GM21619 (cell line): ENCODE data around the gene ETS1.

Experiments used
- ATAC-seq: cut with Tn5 transposase; IDR thresholded peaks from one replicate; pipeline ENCODE4 v1.9.1; 2021; ENCODE audit not compliant: unreplicated experiment

ETS1 gene

GRCh38 chr11:128587415-128587814, at the start of gene ETS1:
TSS of gene ETS1 (minus strand) at chr11:128587558. CDS start at chr11:128573130, 14,428 bp downstream.
- no peak for ATAC-seq

- ATAC-seq = no peak
These were observed 47.0 kb upstream of the ETS1 start for GRCh38 chr11:128634395-128634794.

- ATAC-seq = no peak
These were observed 46.1 kb upstream of the ETS1 start for GRCh38 chr11:128633384-128633965.

- ATAC-seq = peak; percentile 22
These were observed 44.9 kb upstream of the ETS1 start for GRCh38 chr11:128632141-128632791.

GRCh38 chr11:128630367-128631230, 43.2 kb upstream of the ETS1 start:
- peak; percentile 37 for ATAC-seq

GRCh38 chr11:128629516-128630106, 42.3 kb upstream of the ETS1 start:
- ATAC-seq = no peak

- peak; percentile 34 for ATAC-seq
These were observed 41.3 kb upstream of the ETS1 start for GRCh38 chr11:128628686-128629085.

- peak; percentile 34 for ATAC-seq
These were observed 40.9 kb upstream of the ETS1 start for GRCh38 chr11:128628325-128628673.

- ATAC-seq = peak; percentile 46
These were observed 40.4 kb upstream of the ETS1 start for GRCh38 chr11:128627666-128628324.

- ATAC-seq = no peak
These were observed 39.7 kb upstream of the ETS1 start for GRCh38 chr11:128626913-128627665.

GRCh38 chr11:128625746-128626145, 38.4 kb upstream of the ETS1 start:
- ATAC-seq = no peak

- ATAC-seq = no peak
These were observed 38.0 kb upstream of the ETS1 start for GRCh38 chr11:128625326-128625725.

- peak; percentile 33 for ATAC-seq
These were observed 37.2 kb upstream of the ETS1 start for GRCh38 chr11:128624269-128625175.

GRCh38 chr11:128623091-128623490, 35.7 kb upstream of the ETS1 start:
- no peak for ATAC-seq

- no peak for ATAC-seq
These were observed 34.5 kb upstream of the ETS1 start for GRCh38 chr11:128621601-128622501.

- no peak for ATAC-seq
These were observed 33.1 kb upstream of the ETS1 start for GRCh38 chr11:128620309-128621100.

GRCh38 chr11:128619540-128620308, 32.4 kb upstream of the ETS1 start:
- no peak for ATAC-seq
